ENCODE measurements around the gene NCOA4. TPM values are rescaled to one million over a fixed set of nuclear protein-coding genes. Genes with fewer than 3 reads are reported as not detected.

Gene NCOA4
- total and polyA plus RNA-seq, 2 of the 8 experiments (the other 6 are each of a cell fraction or from before 2014, with no cell fraction given): 28.9 to 65.2 TPM

GRCh38 chr10:46077141-46077554 lies 46.7 kb upstream of the NCOA4 start:
- no peak overlapping the region for H2BK15ac ChIP-seq (ENCODE audit: low read length)
- no peak overlapping the region for H3K56ac ChIP-seq (replicated peaks; ENCODE audit: insufficient read length, low read depth, low read length)
- H4K91ac ChIP-seq (replicated peaks; ENCODE audit: insufficient read length, low read length): no peak overlapping the region
- no peak overlapping the region for H2BK5ac ChIP-seq (ENCODE audit: low read depth, low read length)
- no peak overlapping the region for H4K5ac ChIP-seq (ENCODE audit: insufficient read length, low read depth, low read length)
- no peak overlapping the region for H3K18ac ChIP-seq (ENCODE audit: extremely low read depth, low read length)
- no peak overlapping the region for H3K14ac ChIP-seq (ENCODE audit: insufficient read length)
- no peak for DNase-seq (ENCODE audit: low read depth in 1 of 2, low spot score in 2 of 2)
- peaks cover 0 to 3% (median 0%) of the 10 kb centered on the region in 4 experiments; a peak in 1 of 7 replicates for H3K4me1 ChIP-seq (replicated peaks in 1 of 4; ENCODE audit: control insufficient read depth in 3 of 4, insufficient read depth in 4 of 4, low read length in 3 of 4)
- H3K4me2 ChIP-seq (ENCODE audit: insufficient read depth in 1 of 2, low read depth in 2 of 2, low read length in 2 of 2): no peak overlapping the region
- no peak overlapping the region for H4K8ac ChIP-seq (ENCODE audit: extremely low read depth, insufficient read depth, low read length)
- no peak for FAIRE-seq
- no peak overlapping the region for H2BK20ac ChIP-seq (ENCODE audit: low read length)
- no peaks in the 10 kb centered on the region for H4K20me1 ChIP-seq (replicated peaks in 1 of 2; ENCODE audit: control insufficient read depth in 1 of 2, insufficient read depth in 2 of 2, low read length in 2 of 2)
- H3K9ac ChIP-seq (replicated peaks in 1 of 4; ENCODE audit: extremely low read depth in 1 of 4, low read depth in 3 of 4, low read length in 3 of 4): no peak overlapping the region
- H3K36me3 ChIP-seq (ENCODE audit: control insufficient read depth in 2 of 4, insufficient read depth in 4 of 4, low read length in 3 of 4): no peaks in the 10 kb centered on the region
- H2AK5ac ChIP-seq (ENCODE audit: low read depth, low read length): no peak overlapping the region
- no peak overlapping the region for H3K4me3 ChIP-seq (ENCODE audit: extremely low read depth in 1 of 4, insufficient read depth in 2 of 4, low read depth in 3 of 4, low read length in 4 of 4)
- no peaks in the 10 kb centered on the region for H3K9me3 ChIP-seq (ENCODE audit: insufficient read depth in 2 of 2, low read depth in 1 of 2, low read length in 1 of 2)
- no peak overlapping the region for H2BK120ac ChIP-seq (replicated peaks; ENCODE audit: low read depth, low read length)
- H2AFZ ChIP-seq (ENCODE audit: low read length): no peak overlapping the region
- ChIA-PET CTCF (ENCODE audit: partially characterized antibody) (interaction anchor here (0.6 to 1.3 kb wide), 5 partner anchors 9 to 150 kb away, joined by 3 to 4 read pairs (median 3); no protein-coding TSS in a partner anchor), POLR2A (ENCODE audit: partially characterized antibody) (no interaction called here)
- H3K79me1 ChIP-seq (ENCODE audit: low read depth, low read length): no peaks in the 10 kb centered on the region
- H3K27ac ChIP-seq (ENCODE audit: low read depth, low read length): no peak overlapping the region
- H3K79me2 ChIP-seq (ENCODE audit: control insufficient read depth in 1 of 2, insufficient read depth in 2 of 2, low read length in 2 of 2): no peaks in the 10 kb centered on the region
- 91% methylated on average over 4 of the region's 4 CpGs; no CpG with 5 or more reads in 1 of the 2 experiments for WGBS, 2 experiments (ENCODE audit: extremely low coverage in 1 of 2, insufficient coverage in 1 of 2, insufficient read length in 1 of 2, insufficient replicate concordance in 2 of 2, low coverage in 1 of 2, low lambda C conversion rate in 2 of 2, missing lambda C conversion rate in 1 of 2)
- H3K27me3 ChIP-seq (replicated peaks in 1 of 4; ENCODE audit: control insufficient read depth in 3 of 4, extremely low read depth in 1 of 4, insufficient read depth in 3 of 4, low read length in 3 of 4): no peaks in the 10 kb centered on the region
- H3K23me2 ChIP-seq (ENCODE audit: low read depth, low read length): no peaks in the 10 kb centered on the region
- H3K23ac ChIP-seq (ENCODE audit: insufficient read length): no peak overlapping the region
- TF ChIP-seq ATF3 (IDR thresholded peaks at IDR 0.05; ENCODE audit: insufficient read depth, low read depth, low read length) (no peak), ASH2L (IDR thresholded peaks at IDR 0.05; ENCODE audit: low read length) (no peak), NANOG (IDR thresholded peaks at IDR 0.05; ENCODE audit: insufficient read depth, low read depth, low read length, poor library complexity, severe bottlenecking) (no peak)
- H3K4ac ChIP-seq (replicated peaks; ENCODE audit: insufficient read length, low read depth, low read length): no peak overlapping the region
- no peak overlapping the region for H2BK12ac ChIP-seq (ENCODE audit: low read depth, low read length)
